HG03060 (cell line): ENCODE data around the gene UBAP1L.
"Not testable (repeated sequence)": the region's sequence is repeated elsewhere in the genome, so short reads cannot be mapped to it uniquely, and the experiment has no call there.

Source experiments
- ATAC-seq: cut with Tn5 transposase; IDR thresholded peaks from one replicate; pipeline ENCODE4 v1.9.1; 2021; ENCODE audit warnings: low read depth, moderate number of reproducible peaks; ENCODE audit not compliant: unreplicated experiment

Gene UBAP1L

GRCh38 chr15:65101411-65101890 lies 13.5 kb downstream of the UBAP1L start:
- no peak for ATAC-seq

- ATAC-seq: no peak
These were observed 14.6 kb downstream of the UBAP1L start for GRCh38 chr15:65100442-65100841.

GRCh38 chr15:65099801-65100200 lies 15.2 kb downstream of the UBAP1L start:
- ATAC-seq: not testable (repeated sequence)

GRCh38 chr15:65099336-65099735 lies 15.7 kb downstream of the UBAP1L start:
- no peak for ATAC-seq

GRCh38 chr15:65097651-65098263 lies 17.2 kb downstream of the UBAP1L start:
- no peak for ATAC-seq

- ATAC-seq: no peak
These were observed 18.3 kb downstream of the UBAP1L start for GRCh38 chr15:65096481-65097385.

- no peak for ATAC-seq
These were observed 19.3 kb downstream of the UBAP1L start for GRCh38 chr15:65095747-65096104.

- ATAC-seq: no peak
These were observed 19.8 kb downstream of the UBAP1L start for GRCh38 chr15:65095011-65095746.

GRCh38 chr15:65094294-65094995 lies 20.6 kb downstream of the UBAP1L start:
- ATAC-seq: no peak

- not testable (repeated sequence) for ATAC-seq
These were observed 21.2 kb downstream of the UBAP1L start for GRCh38 chr15:65093793-65094170.

- ATAC-seq: no peak
These were observed 21.8 kb downstream of the UBAP1L start for GRCh38 chr15:65092911-65093792.

- ATAC-seq: no peak
These were observed 22.8 kb downstream of the UBAP1L start for GRCh38 chr15:65091946-65092770.

- ATAC-seq: no peak
These were observed 25.7 kb downstream of the UBAP1L start for GRCh38 chr15:65089206-65089824.

GRCh38 chr15:65088643-65089021 lies 26.4 kb downstream of the UBAP1L start:
- no peak for ATAC-seq

GRCh38 chr15:65087873-65088642 lies 26.9 kb downstream of the UBAP1L start:
- no peak for ATAC-seq

GRCh38 chr15:65087411-65087810 lies 27.6 kb downstream of the UBAP1L start:
- no peak for ATAC-seq

- no peak for ATAC-seq
These were observed 28.3 kb downstream of the UBAP1L start for GRCh38 chr15:65086680-65087111.
